ENCODE measurements around the gene SEC14L6.
"Not testable (repeated sequence)": the region's sequence is repeated elsewhere in the genome, so short reads cannot be mapped to it uniquely, and the experiment has no call there.

SEC14L6 gene

GRCh38 chr22:30542811-30543188, 3.7 kb downstream of the SEC14L6 start:
- Histone ChIP-seq H4K20me1 (ENCODE audit: low read depth, low read length) (no peaks in the 10 kb centered on the region), H3K27me3 (ENCODE audit: low read length) (no peaks in the 10 kb centered on the region), H3K79me2 (ENCODE audit: insufficient read depth, low read length) (no peaks in the 10 kb centered on the region), H2AFZ (ENCODE audit: low read depth, low read length, severe bottlenecking) (no peak overlapping the region), H3K4me2 (ENCODE audit: low read depth, low read length, poor library complexity, severe bottlenecking) (no peak overlapping the region), H3K27ac (ENCODE audit: low read depth, low read length) (no peak overlapping the region), H3K9me3 (ENCODE audit: insufficient read depth, low read length) (no peaks in the 10 kb centered on the region), H3K9ac (ENCODE audit: low read length) (no peak overlapping the region), H3K4me3 (ENCODE audit: insufficient read depth, low read length, poor library complexity, severe bottlenecking) (no peak overlapping the region), H3F3A (ENCODE audit: insufficient read depth) (no peaks in the 10 kb centered on the region), H3K36me3 (ENCODE audit: low read length) (no peaks in the 10 kb centered on the region), H3K9me2 (replicated peaks; ENCODE audit: insufficient read depth, low read length) (no peaks in the 10 kb centered on the region)
- TF ChIP-seq CTCF (IDR thresholded peaks at IDR 0.05; ENCODE audit: insufficient read depth, low read length, poor library complexity, severe bottlenecking) (no peak), EZH2phosphoT487 (conservative IDR thresholded peaks at IDR 0.05; ENCODE audit: low read length) (no peak)

- no peaks in the 10 kb centered on the region for H3F3A ChIP-seq (ENCODE audit: insufficient read depth)
- H3K9me2 ChIP-seq (replicated peaks; ENCODE audit: insufficient read depth, low read length): no peaks in the 10 kb centered on the region
- H3K9me3 ChIP-seq (ENCODE audit: insufficient read depth, low read length): no peaks in the 10 kb centered on the region
- H3K36me3 ChIP-seq (ENCODE audit: low read length): no peaks in the 10 kb centered on the region
- H3K27me3 ChIP-seq (ENCODE audit: low read length): no peaks in the 10 kb centered on the region
- H3K4me2 ChIP-seq (ENCODE audit: low read depth, low read length, poor library complexity, severe bottlenecking): no peak overlapping the region
- H3K27ac ChIP-seq (ENCODE audit: low read depth, low read length): no peak overlapping the region
- no peak for TF ChIP-seq EZH2phosphoT487 (conservative IDR thresholded peaks at IDR 0.05; ENCODE audit: low read length)
- H3K4me3 ChIP-seq (ENCODE audit: insufficient read depth, low read length, poor library complexity, severe bottlenecking): no peak overlapping the region
- no peaks in the 10 kb centered on the region for H4K20me1 ChIP-seq (ENCODE audit: low read depth, low read length)
- no peak overlapping the region for H2AFZ ChIP-seq (ENCODE audit: low read depth, low read length, severe bottlenecking)
- no peaks in the 10 kb centered on the region for H3K79me2 ChIP-seq (ENCODE audit: insufficient read depth, low read length)
- no peak overlapping the region for H3K9ac ChIP-seq (ENCODE audit: low read length)
These were observed 4.4 kb downstream of the SEC14L6 start for GRCh38 chr22:30541961-30542810.

GRCh38 chr22:30541511-30541910, 5.0 kb downstream of the SEC14L6 start:
- H3F3A ChIP-seq (ENCODE audit: insufficient read depth); H3K79me2 ChIP-seq (ENCODE audit: insufficient read depth, low read length); H4K20me1 ChIP-seq (ENCODE audit: low read depth, low read length); H3K9ac ChIP-seq (ENCODE audit: low read length); H3K9me2 ChIP-seq (replicated peaks; ENCODE audit: insufficient read depth, low read length); H3K27me3 ChIP-seq (ENCODE audit: low read length); H2AFZ ChIP-seq (ENCODE audit: low read depth, low read length, severe bottlenecking); H3K36me3 ChIP-seq (ENCODE audit: low read length); H3K9me3 ChIP-seq (ENCODE audit: insufficient read depth, low read length); H3K27ac ChIP-seq (ENCODE audit: low read depth, low read length); H3K4me3 ChIP-seq (ENCODE audit: insufficient read depth, low read length, poor library complexity, severe bottlenecking); H3K4me2 ChIP-seq (ENCODE audit: low read depth, low read length, poor library complexity, severe bottlenecking): not testable (repeated sequence)

GRCh38 chr22:30539368-30539767, 7.2 kb downstream of the SEC14L6 start:
- no peak for TF ChIP-seq EZH2phosphoT487 (conservative IDR thresholded peaks at IDR 0.05; ENCODE audit: low read length)
- TF ChIP-seq CTCF (IDR thresholded peaks at IDR 0.05; ENCODE audit: insufficient read depth, low read length, poor library complexity, severe bottlenecking): no peak
- H3K27ac ChIP-seq (ENCODE audit: low read depth, low read length): no peak overlapping the region
- no peaks in the 10 kb centered on the region for H3K9me3 ChIP-seq (ENCODE audit: insufficient read depth, low read length)
- H3K36me3 ChIP-seq (ENCODE audit: low read length): no peaks in the 10 kb centered on the region
- H3K27me3 ChIP-seq (ENCODE audit: low read length): no peaks in the 10 kb centered on the region
- H3K79me2 ChIP-seq (ENCODE audit: insufficient read depth, low read length): no peaks in the 10 kb centered on the region
- H3K4me3 ChIP-seq (ENCODE audit: insufficient read depth, low read length, poor library complexity, severe bottlenecking): no peak overlapping the region
- no peak overlapping the region for H3K4me2 ChIP-seq (ENCODE audit: low read depth, low read length, poor library complexity, severe bottlenecking)
- H2AFZ ChIP-seq (ENCODE audit: low read depth, low read length, severe bottlenecking): no peak overlapping the region
- H3F3A ChIP-seq (ENCODE audit: insufficient read depth): no peaks in the 10 kb centered on the region
- H3K9ac ChIP-seq (ENCODE audit: low read length): no peak overlapping the region
- H4K20me1 ChIP-seq (ENCODE audit: low read depth, low read length): no peaks in the 10 kb centered on the region
- no peaks in the 10 kb centered on the region for H3K9me2 ChIP-seq (replicated peaks; ENCODE audit: insufficient read depth, low read length)
